C4-2B (cell line): ENCODE data around the gene NAGS.
"Not testable (repeated sequence)": the region's sequence is repeated elsewhere in the genome, so short reads cannot be mapped to it uniquely, and the experiment has no call there.

Experiments used
- H3K27ac ChIP-seq: fragments of 450-650 bp; 2 replicates; pipeline ENCODE4 v1.5.1; 2017
- CTCF ChIP-seq: fragments of 450-650 bp; conservative IDR thresholded peaks from 2 replicates; pipeline ENCODE4 v1.5.1; 2017; ENCODE audit warnings: mild to moderate bottlenecking
- ZFX ChIP-seq: fragments of 450-650 bp; IDR thresholded peaks from 2 replicates; pipeline ENCODE4 v1.6.1; 2017

Gene NAGS

DNA sequence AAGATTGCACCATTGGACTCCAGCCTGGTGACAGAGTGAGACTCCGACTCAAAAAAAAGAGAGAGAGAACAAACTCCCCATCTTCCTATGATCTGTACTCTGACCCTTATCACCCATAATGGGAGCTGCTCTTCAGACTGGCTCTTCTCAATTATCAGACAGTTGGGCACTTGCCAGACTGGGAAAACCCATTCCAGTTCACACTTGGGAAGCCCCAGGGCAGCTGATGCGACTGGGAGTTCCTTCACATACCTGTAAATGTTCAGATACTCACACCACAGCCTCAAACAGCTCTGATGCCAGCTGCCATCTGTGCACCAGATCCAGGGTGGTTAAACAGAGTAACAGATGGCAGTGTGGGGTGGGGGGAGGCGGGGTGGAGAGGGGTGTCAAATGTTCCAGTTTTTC, 34.2 kb downstream of the NAGS start:
- no peak for TF ChIP-seq ZFX
- TF ChIP-seq CTCF, result no peak
- H3K27ac ChIP-seq, result no peak overlapping the region

DNA sequence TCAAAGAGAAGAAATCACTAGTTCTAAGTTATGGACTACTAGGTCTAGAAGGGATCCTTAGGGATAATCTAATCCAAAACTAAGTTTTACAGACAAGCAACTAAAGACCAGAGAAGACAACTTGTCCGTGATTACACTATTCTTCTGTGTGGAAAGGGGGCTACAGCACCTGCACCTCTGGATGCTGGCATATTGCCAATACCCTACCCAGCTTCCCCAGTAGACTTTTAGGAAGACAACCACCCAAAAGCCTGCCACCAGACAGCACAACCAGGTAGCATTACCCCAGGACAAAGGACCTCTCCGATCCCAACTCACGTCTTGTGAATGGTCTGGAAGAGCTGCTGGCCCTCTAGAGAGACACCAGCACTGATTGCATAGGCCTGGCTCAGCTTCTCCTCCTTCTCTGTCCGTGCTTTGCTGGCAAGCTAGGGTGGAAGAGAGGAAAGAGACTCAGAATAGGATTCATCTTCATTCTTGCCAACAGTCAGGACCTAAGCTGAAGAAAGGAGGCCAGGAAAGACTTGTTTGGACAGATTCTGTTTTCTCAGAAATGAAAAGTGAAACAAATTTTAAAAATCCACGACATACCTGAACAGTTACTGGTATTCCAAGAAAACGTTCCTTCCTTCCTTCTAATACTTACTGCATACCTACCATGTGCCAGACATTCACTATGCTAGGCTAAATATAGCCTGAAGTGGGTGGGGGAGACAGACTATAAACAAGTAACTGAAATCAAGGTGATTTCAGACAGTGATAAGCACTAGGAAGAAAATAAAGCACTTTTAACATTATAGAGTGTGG, 35.6 kb downstream of the NAGS start:
- H3K27ac ChIP-seq, result no peak overlapping the region
- TF ChIP-seq ZFX (no peak), CTCF (no peak)

DNA sequence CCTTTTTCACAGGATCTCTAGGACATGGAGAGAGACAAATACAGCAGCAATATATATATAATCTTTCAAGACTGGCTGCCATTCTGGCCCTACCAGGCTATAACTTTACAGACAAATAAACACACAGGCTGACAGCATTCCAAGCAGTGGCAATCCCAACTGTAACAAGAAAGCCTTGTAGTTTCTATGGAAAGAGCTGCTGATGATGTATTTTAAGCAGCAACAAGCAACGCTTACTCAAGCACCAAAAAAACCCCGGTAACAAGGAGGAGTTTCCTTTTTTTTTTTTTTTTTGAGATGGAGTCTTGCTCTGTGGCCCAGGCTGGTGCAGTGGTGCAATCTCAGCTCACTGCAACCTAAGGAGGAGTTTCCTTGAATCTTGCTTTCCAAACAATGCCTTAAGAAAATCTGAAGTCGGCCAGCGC, 38.9 kb downstream of the NAGS start:
- H3K27ac ChIP-seq, result no peak overlapping the region
- TF ChIP-seq ZFX, result no peak
- no peak for TF ChIP-seq CTCF

- no peak overlapping the region for H3K27ac ChIP-seq
- TF ChIP-seq CTCF (no peak), ZFX (no peak)
Observed at GRCh38 chr17:44044071-44044470, 39.6 kb downstream of the NAGS start.

DNA sequence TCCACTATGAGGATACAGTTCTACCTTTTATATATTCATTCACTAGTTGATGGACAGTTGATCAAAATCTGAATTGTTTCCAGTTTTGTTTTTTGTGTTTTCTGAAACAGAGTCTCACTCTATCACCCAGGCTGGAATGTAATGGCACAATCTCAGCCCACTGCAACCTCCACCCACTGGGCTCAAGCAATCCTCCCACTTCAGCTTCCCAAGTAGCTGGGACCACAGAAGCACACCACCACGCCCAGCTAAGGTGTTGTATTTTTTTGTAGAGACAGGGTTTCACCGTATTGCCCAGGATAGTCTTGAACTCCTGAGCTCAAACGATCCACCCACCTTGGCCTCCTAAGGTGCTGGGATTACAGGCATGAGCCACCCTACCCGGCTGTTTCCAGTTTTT, 41.1 kb downstream of the NAGS start:
- no peak for TF ChIP-seq CTCF
- TF ChIP-seq ZFX, result no peak
- H3K27ac ChIP-seq, result no peak overlapping the region

DNA sequence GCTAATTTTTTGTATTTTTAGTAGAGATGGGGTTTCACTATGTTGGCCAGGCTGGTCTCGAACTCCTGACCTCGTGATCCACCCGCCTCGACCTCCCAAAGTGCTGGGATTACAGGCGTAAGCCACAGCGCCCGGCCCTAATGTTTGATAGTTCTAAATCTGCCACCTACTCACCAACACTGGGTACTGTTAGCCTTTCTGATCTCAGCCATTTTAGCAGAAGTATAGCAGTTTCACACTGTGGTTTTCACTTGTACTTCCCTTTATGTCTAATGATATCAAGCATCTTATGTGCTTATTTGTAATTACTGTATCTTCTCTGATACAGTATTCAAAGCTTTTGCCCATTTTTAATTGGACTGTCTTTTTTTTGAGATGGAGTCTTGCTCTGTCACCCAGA, 42.5 kb downstream of the NAGS start:
- not testable (repeated sequence) for H3K27ac ChIP-seq

- no peak for TF ChIP-seq ZFX
- TF ChIP-seq CTCF, result no peak
- no peak overlapping the region for H3K27ac ChIP-seq
Observed at GRCh38 chr17:44049294-44050060, 45.1 kb downstream of the NAGS start.
